22Rv1 (cell line): ENCODE data around the gene PEX26.

Experiments
- H3K27ac ChIP-seq: fragments of 450-650 bp; 2 replicates; pipeline ENCODE4 v1.5.1; 2017
- CTCF ChIP-seq: fragments of 450-650 bp; IDR thresholded peaks from 2 replicates; pipeline ENCODE4 v1.5.1; 2017; ENCODE audit warnings: mild to moderate bottlenecking
- ZFX ChIP-seq: fragments of 450-650 bp; IDR thresholded peaks from 2 replicates; pipeline ENCODE4 v1.6.1; 2017; ENCODE audit warnings: antibody characterized with exemption, borderline replicate concordance

The PEX26 gene

GRCh38 chr22:18091916-18092526 is 14.2 kb downstream of the PEX26 start:
- peak overlapping the region; percentile 82 for H3K27ac ChIP-seq
- TF ChIP-seq ZFX = no peak
- peak; percentile 25; the same call in 1 of the 2 replicates for TF ChIP-seq CTCF

GRCh38 chr22:18093661-18094060 is 15.9 kb downstream of the PEX26 start:
- TF ChIP-seq CTCF (no peak; the same call in 1 of the 2 replicates), ZFX (no peak)
- H3K27ac ChIP-seq = no peak overlapping the region

GRCh38 chr22:18095101-18095805 is 17.5 kb downstream of the PEX26 start:
- no peak overlapping the region for H3K27ac ChIP-seq
- TF ChIP-seq ZFX (no peak), CTCF (no peak)

GRCh38 chr22:18096823-18097222 is 19.0 kb downstream of the PEX26 start:
- TF ChIP-seq ZFX (no peak), CTCF (no peak)
- no peak overlapping the region for H3K27ac ChIP-seq

- H3K27ac ChIP-seq = no peak overlapping the region
- TF ChIP-seq CTCF (no peak), ZFX (no peak)
These were observed 23.0 kb downstream of the PEX26 start for GRCh38 chr22:18100781-18101180.

GRCh38 chr22:18101536-18101935 is 23.7 kb downstream of the PEX26 start:
- no peak overlapping the region for H3K27ac ChIP-seq
- no peak for TF ChIP-seq ZFX
- TF ChIP-seq CTCF = no peak
